Smooth muscle cell of the umbilical artery (primary cell): Measurements from ENCODE around the gene SORCS1. TPM values are rescaled to one million over a fixed set of nuclear protein-coding genes. Genes with fewer than 3 reads are reported as not detected.

Source experiments
- total RNA-seq: library from RNA; depleted of rRNA; stranded (reverse); fragments of >200 nt; gene quantifications from 2 replicates; pipeline ENCODE4 v1.2.3, GENCODE V29; 2014

SORCS1 gene
- total RNA-seq = under 0.01 TPM in 1 of 2 replicates, not detected in the other

DNA sequence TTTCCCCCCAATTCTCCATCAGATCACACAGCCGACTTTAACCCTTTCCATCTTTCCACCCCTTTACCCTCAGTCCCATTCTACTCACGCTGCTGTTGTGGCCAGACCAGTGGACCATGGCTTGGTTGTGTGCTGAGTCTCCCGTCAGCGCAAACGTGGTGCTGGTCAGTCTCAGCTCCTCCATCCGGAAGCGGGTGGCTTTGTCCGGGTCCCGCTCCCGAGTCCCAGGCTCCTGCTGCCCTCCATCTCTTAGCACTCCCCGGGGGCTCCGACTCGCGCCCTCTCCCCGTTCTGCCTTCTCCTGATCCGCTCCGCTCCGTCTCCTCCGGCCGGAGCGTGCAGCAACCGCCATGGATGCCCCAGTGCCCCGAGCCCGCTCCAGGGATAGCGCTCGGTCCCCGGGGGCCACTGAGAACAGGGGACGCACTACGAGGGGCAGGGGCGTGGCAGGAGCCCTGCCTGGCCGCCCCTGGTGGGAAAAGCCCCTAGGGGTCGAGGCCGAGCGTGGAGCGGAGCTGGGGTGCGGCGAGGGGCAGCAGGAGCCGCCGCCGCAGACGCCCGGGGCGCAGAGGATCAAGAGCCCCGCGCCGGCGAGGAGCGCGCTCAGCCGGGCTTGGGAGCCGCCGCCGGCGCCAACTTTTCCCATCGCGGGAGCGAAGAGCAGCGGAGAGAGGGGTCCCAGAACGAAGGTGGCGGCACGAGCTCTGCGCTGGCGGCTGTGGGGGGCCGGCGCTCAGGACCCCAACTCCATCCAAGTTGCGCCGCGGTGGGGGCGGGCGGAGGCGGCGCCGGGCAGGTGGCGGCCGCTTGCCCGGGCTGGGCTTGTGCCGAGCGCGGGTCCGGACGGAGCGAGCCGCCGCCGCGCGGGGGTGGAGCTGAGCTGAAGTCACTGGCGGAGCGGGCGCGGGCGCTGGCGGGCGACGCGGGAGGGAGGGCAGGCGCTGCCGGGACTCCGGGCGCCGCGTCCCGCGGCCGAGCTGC is at the start of gene SORCS1:
TSS of gene SORCS1 (minus strand) at position 826 of the 981 bp plus-strand sequence.

